LHCN-M2 (cell line): ENCODE measurements around the gene HMSD. TPM values are rescaled to one million over a fixed set of nuclear protein-coding genes. Genes with fewer than 3 reads are reported as not detected.
A peak's percentile ranks its signal among the peaks of the same experiment; 100 is the strongest.

Experiments used
- DNase-seq: peaks from one replicate; pipeline ENCODE4 v3.0.0-alpha.2; 2012; ENCODE audit warnings: low read depth
- total RNA-seq: library from RNA; depleted of rRNA; stranded (reverse); fragments of >200 nt; gene quantifications from 2 replicates; pipeline ENCODE4 v1.2.3, GENCODE V29; 2014; rRNA removed

The HMSD gene
- total RNA-seq, 1 experiment from 2014 or later: not detected

DNA sequence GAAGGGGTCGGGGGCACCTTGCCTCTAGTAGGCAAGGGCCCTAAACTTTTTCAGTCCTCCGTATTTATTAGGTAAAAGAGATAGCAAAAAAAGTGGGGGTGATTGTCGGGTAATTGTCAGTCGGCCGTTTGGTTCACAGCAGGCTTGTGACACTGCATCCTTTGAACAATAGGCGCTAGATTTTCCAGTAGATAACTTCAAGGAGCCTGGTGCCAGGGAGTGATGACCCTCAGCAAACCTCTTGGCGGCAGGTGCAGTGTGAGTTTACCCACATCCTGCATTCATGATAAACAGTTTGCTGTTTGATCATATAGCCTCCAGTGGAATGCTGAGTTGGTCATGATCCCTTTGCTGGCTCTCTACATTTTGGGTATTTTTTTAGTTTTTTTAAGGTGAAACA, 43.6 kb downstream of the HMSD start:
- DNase-seq: no peak

DNA sequence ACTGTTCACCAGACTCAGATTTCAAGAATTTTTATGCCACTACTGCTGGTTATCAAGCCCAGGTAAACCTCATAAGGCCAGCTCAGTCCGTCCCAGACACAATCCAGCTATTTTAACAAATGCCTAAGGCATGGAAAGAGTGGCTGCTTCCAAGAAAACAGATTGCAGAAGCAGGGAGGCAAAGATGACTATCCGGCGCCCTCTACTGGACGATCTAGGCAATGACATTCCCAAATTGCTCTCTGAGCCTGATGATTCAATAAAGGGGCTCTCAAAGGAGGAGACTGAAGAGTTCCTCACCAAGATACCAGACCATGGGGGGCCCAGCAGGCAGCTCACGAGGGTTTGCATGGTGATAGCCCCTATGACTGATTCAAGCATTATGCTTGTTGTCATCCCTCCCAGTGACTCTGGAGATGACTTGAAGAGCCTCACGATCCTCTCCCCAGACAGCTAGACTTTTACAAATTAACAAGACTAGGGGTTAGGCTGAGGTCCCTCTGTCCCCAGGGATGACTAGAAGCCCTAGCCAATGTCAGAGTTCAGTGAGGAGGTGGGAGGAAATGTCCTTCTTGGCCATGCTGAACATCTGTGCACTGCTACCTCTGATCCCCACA, 45.8 kb downstream of the HMSD start:
- DNase-seq: peak; percentile 57

- no peak for DNase-seq
Observed at GRCh38 chr18:63997041-63997440, 47.9 kb downstream of the HMSD start.

DNA sequence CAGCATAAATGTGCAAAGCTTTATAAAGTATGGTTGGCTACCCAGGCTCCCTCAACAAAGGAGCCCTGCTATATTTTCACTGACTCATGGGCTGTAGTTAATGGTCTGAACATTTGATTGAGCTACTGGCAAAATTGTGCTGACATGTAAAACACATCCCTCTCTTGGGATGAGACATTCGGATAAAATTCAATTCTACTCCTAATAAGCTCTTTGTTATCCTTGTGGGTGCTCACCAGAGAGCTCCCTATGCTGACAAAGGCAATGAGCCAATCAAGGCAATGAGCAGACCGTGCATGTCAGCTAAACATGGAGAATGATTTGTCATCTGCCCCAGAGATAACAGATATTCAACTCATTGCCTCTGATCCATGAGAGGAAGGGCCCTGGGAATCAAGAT, 48.5 kb downstream of the HMSD start:
- no peak for DNase-seq

GRCh38 chr18:63999871-64000270, 50.8 kb downstream of the HMSD start:
- no peak for DNase-seq

- DNase-seq: no peak
Observed at GRCh38 chr18:64002581-64002980, 53.5 kb downstream of the HMSD start.

GRCh38 chr18:64009305-64009704, 60.2 kb downstream of the HMSD start:
- DNase-seq: no peak

Other genes with a start within 250 kb of the HMSD start
- not detected in 2 replicates for gene SERPINB11, start 246.3 kb upstream of the HMSD start, total RNA-seq
- gene SERPINB7, start 173.9 kb upstream of the HMSD start, total RNA-seq: 7.2 and 12.6 TPM in 2 replicates
- 0.80 and 1.0 TPM in 2 replicates for gene SERPINB2, start 61.6 kb upstream of the HMSD start, total RNA-seq
- not detected in 2 replicates for gene SERPINB10, start 41.3 kb upstream of the HMSD start, total RNA-seq
- 17.8 and 21.5 TPM in 2 replicates for gene SERPINB8, start 20.8 kb downstream of the HMSD start, total RNA-seq
- not detected in 2 replicates for gene LINC00305, start 199.8 kb downstream of the HMSD start, total RNA-seq